DOHH2 (cell line): ENCODE results near the gene FMNL1.

ENCODE experiments used
- H3F3A ChIP-seq: fragments of 200-600 bp; sonication (generic), shearing (Covaris generic); 2 replicates; pipeline ENCODE4 v1.6.0; 2016; ENCODE audit warnings: antibody characterized with exemption, mild to moderate bottlenecking; ENCODE audit not compliant: control insufficient read depth, insufficient read depth
- H3K27ac ChIP-seq: fragments of 200-600 bp; sonication (generic); 2 replicates; pipeline ENCODE4 v1.5.1; 2014; ENCODE audit warnings: low read depth, mild to moderate bottlenecking, low read length, moderate library complexity
- H3K27me3 ChIP-seq: fragments of 200-600 bp; sonication (generic); 2 replicates; pipeline ENCODE4 v1.6.1; 2014; ENCODE audit warnings: mild to moderate bottlenecking, low read length, mixed read lengths; ENCODE audit not compliant: control insufficient read depth
- H3K36me3 ChIP-seq: fragments of 200-600 bp; sonication (generic); 2 replicates; pipeline ENCODE4 v1.6.1; 2014; ENCODE audit warnings: mild to moderate bottlenecking, low read length, moderate library complexity, mixed read lengths; ENCODE audit not compliant: control insufficient read depth
- H3K4me1 ChIP-seq: fragments of 200-600 bp; sonication (generic); 2 replicates; pipeline ENCODE4 v1.6.1; 2014; ENCODE audit warnings: mild to moderate bottlenecking, low read length, mixed read lengths; ENCODE audit not compliant: control insufficient read depth
- H3K4me2 ChIP-seq: fragments of 200-600 bp; sonication (generic); 2 replicates; pipeline ENCODE4 v1.6.0; 2014; ENCODE audit warnings: mild to moderate bottlenecking, low read length, moderate library complexity
- H3K4me3 ChIP-seq: fragments of 200-600 bp; sonication (generic); 2 replicates; pipeline ENCODE4 v1.5.1; 2014; ENCODE audit warnings: mild to moderate bottlenecking, low read length, mixed read lengths
- H3K79me2 ChIP-seq: fragments of 200-600 bp; sonication (generic); 2 replicates; pipeline ENCODE4 v1.6.1; 2014; ENCODE audit warnings: mild to moderate bottlenecking, low read length, mixed read lengths; ENCODE audit not compliant: control insufficient read depth
- H3K9me2 ChIP-seq: fragments of 200-600 bp; sonication (generic); replicated peaks from 2 replicates; pipeline ENCODE4 v1.6.1; 2014; ENCODE audit warnings: mild to moderate bottlenecking, low read length, mixed read lengths; ENCODE audit not compliant: control insufficient read depth
- H3K9me3 ChIP-seq: fragments of 200-600 bp; sonication (generic); 2 replicates; pipeline ENCODE4 v1.6.1; 2014; ENCODE audit warnings: antibody characterized with exemption, low read length, mixed read lengths; ENCODE audit not compliant: control insufficient read depth, insufficient read depth
- H4K20me1 ChIP-seq: fragments of 200-600 bp; sonication (generic); 2 replicates; pipeline ENCODE4 v1.6.0; 2014; ENCODE audit warnings: low read depth, mild to moderate bottlenecking, antibody characterized with exemption, low read length, moderate library complexity; ENCODE audit not compliant: control insufficient read depth, insufficient read depth
- CTCF ChIP-seq: fragments of 200-600 bp; sonication (generic); IDR thresholded peaks from one replicate; pipeline ENCODE4 v1.5.1; 2014; ENCODE audit warnings: antibody characterized with exemption, mild to moderate bottlenecking, low read depth, low read length; ENCODE audit not compliant: poor library complexity, severe bottlenecking
- EZH2phosphoT487 ChIP-seq: fragments of 200-600 bp; sonication (generic); IDR thresholded peaks from 2 replicates; pipeline ENCODE4 v1.6.1; 2017; ENCODE audit warnings: borderline replicate concordance, mild to moderate bottlenecking, antibody characterized with exemption, low read length, moderate library complexity, mixed read lengths

Gene FMNL1

GRCh38 chr17:45270828-45271418, 49.2 kb downstream of the FMNL1 start:
- Histone ChIP-seq H3K4me1 (no peaks in the 10 kb centered on the region), H4K20me1 (no peaks in the 10 kb centered on the region)

DNA sequence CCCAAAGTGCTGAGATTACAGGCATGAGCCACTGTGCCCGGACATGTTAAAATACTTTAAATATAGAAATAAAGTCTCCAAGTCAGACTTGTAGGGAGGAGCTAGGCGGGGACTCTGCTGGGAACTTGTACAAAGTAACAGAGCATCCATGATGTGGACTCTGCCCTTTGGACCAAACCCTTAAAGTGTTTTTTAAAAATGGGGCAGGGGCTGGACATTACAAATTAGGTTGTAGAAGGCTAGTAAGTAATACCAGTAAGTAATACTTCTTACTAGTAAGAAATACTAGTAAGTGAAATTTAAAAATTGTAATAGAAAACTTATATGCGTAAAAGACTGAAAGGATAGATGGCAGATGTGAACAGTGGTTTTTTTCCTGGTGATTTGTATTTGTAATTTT, 49.9 kb downstream of the FMNL1 start:
- no peak overlapping the region for H3K4me2 ChIP-seq
- H3K9me2 ChIP-seq: no peaks in the 10 kb centered on the region
- no peaks in the 10 kb centered on the region for H3K9me3 ChIP-seq
- no peaks in the 10 kb centered on the region for H4K20me1 ChIP-seq
- H3K27ac ChIP-seq: no peak overlapping the region
- H3K4me3 ChIP-seq: no peak overlapping the region
- no peaks in the 10 kb centered on the region for H3K4me1 ChIP-seq
- H3K79me2 ChIP-seq: no peaks in the 10 kb centered on the region
- H3K36me3 ChIP-seq: peaks cover 52% of the 10 kb centered on the region
- no peaks in the 10 kb centered on the region for H3F3A ChIP-seq
- TF ChIP-seq CTCF (no peak), EZH2phosphoT487 (no peak)
- H3K27me3 ChIP-seq: no peaks in the 10 kb centered on the region

More at GRCh38 chr17:45270828-45271418, 49.2 kb downstream of the FMNL1 start:
- Histone ChIP-seq H3F3A (no peaks in the 10 kb centered on the region; the same call in 1 of the 2 replicates), H3K4me3 (no peak overlapping the region), H3K27ac (no peak overlapping the region), H3K36me3 (peaks cover 56% of the 10 kb centered on the region), H3K9me3 (no peaks in the 10 kb centered on the region), H3K27me3 (no peaks in the 10 kb centered on the region), H3K9me2 (no peaks in the 10 kb centered on the region), H3K4me2 (no peak overlapping the region), H3K79me2 (no peaks in the 10 kb centered on the region)
- TF ChIP-seq CTCF (peak; percentile 83), EZH2phosphoT487 (no peak)

DNA sequence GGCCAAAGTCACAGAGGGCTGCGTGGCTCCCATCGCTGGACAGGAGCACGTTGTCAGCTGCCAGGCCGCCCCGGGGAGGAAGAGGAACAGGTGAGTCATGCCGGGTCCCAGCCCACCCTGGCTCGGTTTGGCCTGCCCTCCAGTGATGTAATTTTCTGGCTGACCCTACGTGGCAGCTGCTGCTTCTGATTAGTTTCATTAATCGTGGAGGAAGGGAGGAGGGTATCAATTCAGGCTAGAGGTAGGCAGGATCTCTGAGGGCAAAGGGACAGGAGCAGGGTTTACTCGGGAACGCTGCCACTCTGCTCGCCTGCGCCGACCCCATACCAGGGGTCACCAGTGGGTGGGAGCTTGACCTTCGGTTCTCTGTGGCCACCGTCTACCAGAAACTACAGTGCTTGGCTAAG, 51.9 kb downstream of the FMNL1 start:
- H3K27me3 ChIP-seq: no peaks in the 10 kb centered on the region

More for the DNA sequence above, 51.9 kb downstream of the FMNL1 start:
- Histone ChIP-seq H3K9me3 (no peaks in the 10 kb centered on the region), H3K9me2 (no peaks in the 10 kb centered on the region), H3K4me1 (peaks cover 4% of the 10 kb centered on the region; the same call in 1 of the 2 replicates), H3K36me3 (peaks cover 34% of the 10 kb centered on the region), H3K4me3 (no peak overlapping the region), H4K20me1 (no peaks in the 10 kb centered on the region; the same call in 1 of the 2 replicates), H3K27ac (no peak overlapping the region), H3K4me2 (no peak overlapping the region), H3K79me2 (no peaks in the 10 kb centered on the region), H3F3A (peaks cover 8% of the 10 kb centered on the region; the same call in 1 of the 2 replicates)
- TF ChIP-seq EZH2phosphoT487 (no peak), CTCF (no peak)
